ENCODE data around the gene MRPS31. TPM values are rescaled to one million over a fixed set of nuclear protein-coding genes. Genes with fewer than 3 reads are reported as not detected.

The MRPS31 gene
- total RNA-seq, 2 experiments from 2014 or later, result 45.8 to 46.1 TPM

DNA sequence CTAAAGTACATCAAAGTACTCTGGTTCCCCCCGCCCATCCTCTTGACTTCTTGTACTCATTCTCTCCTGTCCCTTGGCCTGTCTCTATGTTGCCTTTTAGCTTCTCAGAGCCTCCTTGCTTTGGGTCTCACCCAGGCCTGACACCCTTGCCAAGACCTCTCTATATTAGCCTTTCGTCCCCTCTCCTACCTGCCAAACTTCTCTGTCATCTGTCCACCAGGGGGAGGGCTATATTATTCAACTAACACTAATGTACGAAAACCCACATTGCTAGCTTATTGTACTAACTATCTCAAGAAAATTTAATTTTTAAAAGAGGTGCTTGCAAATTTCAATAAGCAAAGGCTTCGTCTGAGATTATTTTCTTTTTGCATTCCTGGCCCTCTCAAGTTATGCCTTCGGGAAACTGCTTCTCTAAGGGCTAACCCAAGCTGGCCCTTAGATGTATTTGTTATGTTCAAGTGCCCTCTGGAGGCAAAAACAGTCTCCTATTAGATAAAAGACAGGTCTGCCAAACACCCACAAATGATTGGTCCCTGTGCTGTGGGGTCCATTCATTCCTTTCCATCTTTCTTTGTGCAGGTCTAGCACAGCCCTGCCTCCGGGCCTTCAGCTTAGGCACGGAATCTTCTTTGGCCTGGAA is 6.3 kb upstream of the MRPS31 start:
- Mint-ChIP-seq H3K36me3 (ENCODE audit: low read depth) (no peaks in the 10 kb centered on the region), H3K27me3 (no peaks in the 10 kb centered on the region), H3K4me3 (peak overlapping the region; percentile 52), H3K4me1 (peaks cover 29% of the 10 kb centered on the region), H3K9me3 (ENCODE audit: low read depth) (no peaks in the 10 kb centered on the region), H3K27ac (peak overlapping the region; percentile 98)
- peak; percentile 49 for ATAC-seq
- DNase-seq, result peak; percentile 57
- ChIA-PET CTCF (interaction anchor here (0.6 to 2.7 kb wide), 20 partner anchors 8 to 1161 kb away, joined by 3 to 21 read pairs (median 4); partner anchors contain the start of gene SLC25A15), POLR2A (interaction anchor here (1.6 kb wide), 1 partner anchor 12 kb away, joined by 4 read pairs; no protein-coding TSS in a partner anchor)
- intact Hi-C loops (cut with DNase I, micrococcal nuclease), result loop anchor here (2.0 to 10.0 kb wide), 11 partner anchors 144 to 1742 kb away; partner anchors contain the start of genes DGKH (in 1 of the 2), NHLRC3 (in 1 of the 2) and PROSER1 (in 1 of the 2)

DNA sequence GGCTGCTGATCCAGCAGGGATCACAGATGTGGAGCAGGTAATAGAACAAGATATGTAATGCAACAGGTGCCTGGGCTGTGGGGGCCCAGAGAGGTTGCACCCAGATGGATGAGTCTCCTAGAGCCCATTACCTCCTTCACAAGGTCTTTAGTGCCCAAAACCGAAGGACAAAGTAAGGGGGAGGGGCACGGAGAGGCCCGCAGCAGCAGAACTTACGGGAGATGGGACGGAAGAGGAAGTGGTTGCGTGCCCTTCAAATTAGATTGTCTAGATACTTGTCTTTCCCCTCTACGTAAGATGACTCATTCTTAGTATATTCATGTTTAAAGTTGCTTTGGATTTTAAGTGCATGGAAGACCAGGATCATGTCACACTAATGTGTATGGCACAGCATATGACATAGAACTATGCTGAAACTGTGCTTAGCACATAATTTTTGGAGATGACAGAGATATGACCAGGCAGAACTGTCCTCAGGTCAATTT is 5.7 kb upstream of the MRPS31 start:
- H3K27ac Mint-ChIP-seq, result peak overlapping the region; percentile 98
- ChIA-PET CTCF (interaction anchor here (0.6 to 2.7 kb wide), 14 partner anchors 9 to 1160 kb away, joined by 3 to 21 read pairs (median 3); partner anchors contain the start of gene SLC25A15), POLR2A (interaction anchor here (1.6 kb wide), 1 partner anchor 11 kb away, joined by 4 read pairs; no protein-coding TSS in a partner anchor)
- H3K4me1 Mint-ChIP-seq, result peaks cover 29% of the 10 kb centered on the region
- DNase-seq (peak; percentile 85), ATAC-seq (peak; percentile 85)
- intact Hi-C loops (cut with DNase I, micrococcal nuclease), result loop anchor here (2.0 to 10.0 kb wide), 11 partner anchors 144 to 1742 kb away; partner anchors contain the start of genes DGKH (in 1 of the 2), NHLRC3 (in 1 of the 2) and PROSER1 (in 1 of the 2)
- H3K9me3 Mint-ChIP-seq (ENCODE audit: low read depth), result no peaks in the 10 kb centered on the region
- H3K4me3 Mint-ChIP-seq, result peak overlapping the region; percentile 52
- H3K27me3 Mint-ChIP-seq, result no peaks in the 10 kb centered on the region
- no peaks in the 10 kb centered on the region for H3K36me3 Mint-ChIP-seq (ENCODE audit: low read depth)

DNA sequence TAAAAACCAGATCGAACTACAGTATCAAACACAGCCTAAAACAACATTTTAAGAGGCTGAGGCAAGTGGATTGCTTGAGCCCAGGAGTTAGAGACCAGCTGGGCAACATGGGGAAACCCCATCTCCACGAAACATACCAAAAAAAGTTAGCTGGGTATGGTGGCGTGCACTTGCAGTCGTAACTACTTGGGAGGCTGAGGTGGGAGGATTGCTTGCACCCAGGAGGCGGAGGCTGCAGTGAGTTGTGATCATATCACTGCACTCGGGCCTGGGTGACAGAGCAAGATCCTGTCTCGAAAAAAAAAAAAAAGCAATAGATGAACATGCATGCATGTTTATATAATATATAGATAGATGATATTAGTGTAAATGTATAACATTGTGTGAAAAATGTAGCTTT is 5.2 kb upstream of the MRPS31 start:
- Mint-ChIP-seq H3K9me3 (ENCODE audit: low read depth) (no peaks in the 10 kb centered on the region), H3K4me1 (peaks cover 29% of the 10 kb centered on the region), H3K4me3 (peak overlapping the region; percentile 52), H3K27ac (peak overlapping the region; percentile 98), H3K27me3 (no peaks in the 10 kb centered on the region), H3K36me3 (ENCODE audit: low read depth) (no peaks in the 10 kb centered on the region)
- ChIA-PET POLR2A (interaction anchor here (1.6 kb wide), 1 partner anchor 11 kb away, joined by 4 read pairs; no protein-coding TSS in a partner anchor), CTCF (interaction anchor here (0.5 kb wide), 1 partner anchor 237 kb away, joined by 3 read pairs; no protein-coding TSS in a partner anchor)
- ATAC-seq (peak; percentile 5), DNase-seq (peak; percentile 55)
- intact Hi-C loops (cut with DNase I, micrococcal nuclease), result loop anchor here (2.0 to 10.0 kb wide), 11 partner anchors 145 to 1741 kb away; partner anchors contain the start of genes DGKH (in 1 of the 2), NHLRC3 (in 1 of the 2) and PROSER1 (in 1 of the 2)

DNA sequence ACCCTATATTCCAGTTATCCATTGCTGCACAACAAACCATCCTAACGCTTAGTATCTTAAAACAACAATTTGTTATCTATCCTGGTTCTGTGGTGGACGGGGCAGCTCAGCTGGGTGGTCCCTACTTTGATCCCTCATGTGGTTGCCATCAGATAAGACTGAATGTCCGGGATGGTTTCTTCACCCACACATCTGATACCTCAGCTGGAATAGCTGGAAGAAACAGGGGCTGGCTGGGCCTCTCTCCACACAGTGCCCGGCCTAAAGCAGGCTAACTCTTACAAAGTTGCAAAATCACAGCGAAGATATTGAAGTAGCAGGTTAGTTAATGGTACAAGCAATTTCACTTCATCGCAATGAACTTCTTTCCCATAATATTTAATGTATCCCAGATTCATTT is 3.7 kb upstream of the MRPS31 start:
- ChIA-PET POLR2A (no interaction called here), CTCF (interaction anchor here (1.2 to 1.3 kb wide), 2 partner anchors 10 to 14 kb away, joined by 3 to 5 read pairs; no protein-coding TSS in a partner anchor)
- Mint-ChIP-seq H3K4me3 (no peak overlapping the region), H3K27ac (no peak overlapping the region), H3K4me1 (peaks cover 35% of the 10 kb centered on the region), H3K27me3 (no peaks in the 10 kb centered on the region), H3K9me3 (ENCODE audit: low read depth) (no peaks in the 10 kb centered on the region), H3K36me3 (ENCODE audit: low read depth) (peaks cover 1% of the 10 kb centered on the region)
- intact Hi-C loops (cut with DNase I, micrococcal nuclease), result loop anchor here (5.0 to 10.0 kb wide), 10 partner anchors 160 to 1740 kb away; partner anchors contain the start of genes DGKH (in 1 of the 2), KBTBD6 (in 1 of the 2), NHLRC3 (in 1 of the 2) and PROSER1 (in 1 of the 2)
- DNase-seq, result no peak
- no peak for ATAC-seq

DNA sequence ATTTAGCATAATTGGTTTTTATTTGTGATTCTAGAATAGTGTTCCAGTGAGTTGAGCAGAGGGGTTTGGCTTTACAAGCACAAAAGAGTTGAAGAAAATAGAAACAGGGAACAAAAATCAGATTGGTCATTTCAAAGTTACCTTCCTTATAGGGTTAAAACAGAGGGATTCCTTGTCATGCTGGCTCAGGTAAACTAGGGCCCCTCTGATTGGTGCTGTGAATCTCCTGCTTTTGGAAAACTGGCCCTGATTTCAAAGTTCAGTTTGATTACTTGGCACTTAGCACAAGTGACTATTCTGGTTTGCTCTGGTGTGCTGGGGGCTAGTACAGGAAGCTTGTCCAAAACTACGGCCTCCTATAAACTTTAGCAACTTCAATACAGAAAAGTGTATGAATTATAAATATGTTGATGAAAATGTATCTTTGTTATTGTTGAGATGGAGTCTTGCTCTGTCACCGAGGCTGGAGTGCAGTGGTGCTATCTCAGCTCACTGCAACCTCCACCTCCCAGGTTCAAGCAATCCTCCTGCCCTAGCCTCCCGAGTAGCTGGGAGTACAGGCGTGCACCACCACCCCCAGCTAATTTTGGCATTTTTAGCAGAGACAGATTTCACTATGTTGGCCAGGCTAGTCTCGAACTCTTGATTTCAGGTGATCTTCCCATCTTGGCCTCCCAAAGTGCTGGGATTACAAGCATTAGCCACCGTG is 1.9 kb upstream of the MRPS31 start:
- CTCF ChIA-PET, result no interaction called here
- ATAC-seq (no peak), DNase-seq (no peak)
- H3K4me3 Mint-ChIP-seq, result peak overlapping the region; percentile 89
- no peak overlapping the region for H3K27ac Mint-ChIP-seq
- peaks cover 38% of the 10 kb centered on the region for H3K4me1 Mint-ChIP-seq
- intact Hi-C loops (cut with DNase I, micrococcal nuclease), result loop anchor here (5.0 to 10.0 kb wide), 5 partner anchors 158 to 1738 kb away; partner anchors contain the start of genes DGKH (in 1 of the 2), KBTBD6 (in 1 of the 2), NHLRC3 (in 1 of the 2) and PROSER1 (in 1 of the 2)
- no peaks in the 10 kb centered on the region for H3K9me3 Mint-ChIP-seq (ENCODE audit: low read depth)
- POLR2A ChIA-PET, result no interaction called here
- H3K27me3 Mint-ChIP-seq, result no peaks in the 10 kb centered on the region
- H3K36me3 Mint-ChIP-seq (ENCODE audit: low read depth), result peaks cover 6% of the 10 kb centered on the region

DNA sequence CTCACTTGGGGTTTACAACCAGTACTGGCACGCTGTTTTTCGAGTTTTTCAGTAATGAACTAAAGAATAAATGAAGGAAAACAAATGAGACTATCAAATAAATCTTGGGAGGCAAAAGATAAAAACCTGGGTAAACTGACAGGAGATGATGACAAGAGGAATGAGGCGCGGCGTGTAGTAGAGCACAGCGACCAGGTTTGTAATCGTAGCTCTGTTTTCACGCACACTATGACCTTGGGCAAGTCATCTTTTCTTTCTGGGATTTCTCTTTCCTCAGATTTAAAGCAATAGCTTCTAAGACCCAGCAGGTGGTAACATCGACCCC is 419 bp downstream of the MRPS31 start:
- Mint-ChIP-seq H3K27me3 (no peaks in the 10 kb centered on the region), H3K4me3 (peak overlapping the region; percentile 89), H3K4me1 (peaks cover 29% of the 10 kb centered on the region), H3K9me3 (ENCODE audit: low read depth) (no peaks in the 10 kb centered on the region), H3K36me3 (ENCODE audit: low read depth) (peaks cover 9% of the 10 kb centered on the region), H3K27ac (peak overlapping the region; percentile 97)
- ChIA-PET CTCF (interaction anchor here (0.7 kb wide), 1 partner anchor 43 kb away, joined by 3 read pairs; no protein-coding TSS in a partner anchor), POLR2A (interaction anchor here (0.5 kb wide), 1 partner anchor 887 kb away, joined by 5 read pairs; no protein-coding TSS in a partner anchor)
- intact Hi-C loops (cut with DNase I, micrococcal nuclease), result loop anchor here (2.0 to 10.0 kb wide), 9 partner anchors 104 to 1736 kb away; partner anchors contain the start of genes DGKH (in 1 of the 2), FOXO1 (in 1 of the 2), KBTBD6 (in 1 of the 2) and NHLRC3 (in 1 of the 2)
- ATAC-seq (no peak), DNase-seq (no peak)

DNA sequence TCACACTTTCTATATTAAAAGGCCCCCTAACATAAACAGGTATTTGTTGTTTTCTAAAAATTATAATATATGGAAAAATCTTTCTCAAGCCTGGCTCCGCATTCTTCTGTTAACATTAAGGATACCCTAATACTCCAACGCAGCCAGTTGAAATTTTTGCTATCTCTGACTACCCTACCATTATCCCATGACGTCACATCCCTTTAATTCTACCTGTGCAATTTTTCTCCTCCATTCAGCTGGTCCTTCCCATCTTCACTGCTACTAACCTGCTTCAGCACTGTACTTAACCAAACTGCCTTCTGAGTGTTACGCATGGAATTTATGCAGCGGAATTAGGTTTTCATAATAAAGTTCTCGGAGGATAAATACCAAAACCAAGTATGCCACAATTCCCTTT is 1.0 kb downstream of the MRPS31 start:
- no peaks in the 10 kb centered on the region for H3K9me3 Mint-ChIP-seq (ENCODE audit: low read depth)
- peaks cover 31% of the 10 kb centered on the region for H3K4me1 Mint-ChIP-seq
- H3K27ac Mint-ChIP-seq, result peak overlapping the region; percentile 97
- H3K4me3 Mint-ChIP-seq, result peak overlapping the region; percentile 89
- peaks cover 9% of the 10 kb centered on the region for H3K36me3 Mint-ChIP-seq (ENCODE audit: low read depth)
- no peaks in the 10 kb centered on the region for H3K27me3 Mint-ChIP-seq
- ChIA-PET CTCF (interaction anchor here (0.7 to 1.1 kb wide), 3 partner anchors 29 to 153 kb away, joined by 3 read pairs; no protein-coding TSS in a partner anchor), POLR2A (no interaction called here)
- ATAC-seq (no peak), DNase-seq (no peak)
- intact Hi-C loops (cut with DNase I, micrococcal nuclease), result loop anchor here (2.0 to 10.0 kb wide), 9 partner anchors 103 to 1735 kb away; partner anchors contain the start of genes DGKH (in 1 of the 2), FOXO1 (in 1 of the 2), KBTBD6 (in 1 of the 2) and NHLRC3 (in 1 of the 2)

DNA sequence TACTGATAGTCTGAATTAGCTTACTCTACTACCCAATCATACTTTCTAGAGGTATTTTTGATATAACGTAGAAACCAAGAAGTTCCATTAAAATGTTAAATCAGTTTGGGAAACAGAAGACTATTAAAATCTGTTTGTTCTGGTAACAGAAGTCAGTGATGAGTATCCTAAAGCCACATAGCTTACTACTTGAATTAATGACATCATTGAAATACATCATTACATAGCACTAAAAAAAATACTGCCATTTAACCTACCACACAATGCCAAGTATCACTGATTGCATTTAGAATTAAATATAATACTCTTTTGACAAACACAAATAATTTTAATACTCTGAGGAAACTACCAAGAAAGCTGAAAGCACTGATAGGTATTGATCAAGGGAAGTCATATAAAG is 5.4 kb downstream of the MRPS31 start:
- POLR2A ChIA-PET, result interaction anchor here (1.5 kb wide), 1 partner anchor 11 kb away, joined by 4 read pairs; no protein-coding TSS in a partner anchor
- DNase-seq (no peak), ATAC-seq (no peak)
- no peaks in the 10 kb centered on the region for H3K9me3 Mint-ChIP-seq (ENCODE audit: low read depth)
- CTCF ChIA-PET, result interaction anchor here (0.6 to 1.3 kb wide), 8 partner anchors 10 to 823 kb away, joined by 3 to 5 read pairs (median 4); no protein-coding TSS in a partner anchor
- H3K36me3 Mint-ChIP-seq (ENCODE audit: low read depth), result peaks cover 26% of the 10 kb centered on the region
- no peaks in the 10 kb centered on the region for H3K27me3 Mint-ChIP-seq
- peaks cover 53% of the 10 kb centered on the region for H3K4me1 Mint-ChIP-seq
- peak overlapping the region; percentile 74 for H3K27ac Mint-ChIP-seq
- no peak overlapping the region for H3K4me3 Mint-ChIP-seq
- intact Hi-C loops (cut with DNase I, micrococcal nuclease), result no loop called here

DNA sequence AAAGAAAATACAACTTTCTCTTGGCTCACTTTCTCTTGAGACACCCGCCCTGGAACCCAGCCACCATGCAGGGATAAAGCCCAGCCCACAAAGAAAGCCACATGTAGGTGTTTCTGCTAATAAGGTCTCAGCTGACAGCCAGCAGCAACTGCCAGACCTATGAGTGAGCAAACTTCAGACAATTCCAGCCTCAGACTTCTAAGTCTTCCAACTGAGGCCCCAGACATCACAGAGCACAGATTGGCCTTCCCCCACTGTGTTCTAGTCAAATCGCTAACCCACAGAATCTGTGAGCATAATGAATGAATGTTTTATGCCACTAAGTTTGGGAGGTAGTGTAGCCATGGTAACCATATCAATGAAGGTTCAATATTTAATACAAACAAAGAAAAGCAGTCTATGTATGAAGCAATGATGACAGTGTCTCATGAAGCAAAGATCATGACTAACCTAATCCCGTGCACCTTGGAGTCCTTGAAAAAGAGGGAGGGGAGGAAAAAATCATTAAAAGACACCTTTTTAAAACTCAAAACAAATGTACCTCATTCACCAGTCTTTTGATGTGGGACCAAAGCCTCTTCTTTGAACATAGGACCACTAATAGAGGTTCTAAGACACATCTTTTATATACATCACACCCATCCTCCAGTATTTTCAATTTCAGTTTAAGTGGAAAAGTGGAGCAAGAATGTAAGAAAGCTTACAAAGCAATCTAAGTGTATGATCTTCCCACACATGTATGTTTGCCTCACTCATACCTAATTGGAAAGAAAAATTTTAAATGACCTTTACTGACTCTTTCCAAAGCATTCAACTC is 6.2 kb downstream of the MRPS31 start:
- Mint-ChIP-seq H3K4me1 (peaks cover 48% of the 10 kb centered on the region), H3K36me3 (ENCODE audit: low read depth) (peaks cover 29% of the 10 kb centered on the region), H3K4me3 (peak overlapping the region; percentile 29), H3K27ac (peak overlapping the region; percentile 84), H3K27me3 (no peaks in the 10 kb centered on the region), H3K9me3 (ENCODE audit: low read depth) (no peaks in the 10 kb centered on the region)
- peak; percentile 93 for ATAC-seq
- peak; percentile 69 for DNase-seq
- ChIA-PET POLR2A (interaction anchor here (1.5 kb wide), 1 partner anchor 12 kb away, joined by 4 read pairs; no protein-coding TSS in a partner anchor), CTCF (interaction anchor here (0.7 to 1.2 kb wide), 6 partner anchors 10 to 805 kb away, joined by 3 to 5 read pairs (median 3); no protein-coding TSS in a partner anchor)
- intact Hi-C loops (cut with DNase I, micrococcal nuclease), result no loop called here

DNA sequence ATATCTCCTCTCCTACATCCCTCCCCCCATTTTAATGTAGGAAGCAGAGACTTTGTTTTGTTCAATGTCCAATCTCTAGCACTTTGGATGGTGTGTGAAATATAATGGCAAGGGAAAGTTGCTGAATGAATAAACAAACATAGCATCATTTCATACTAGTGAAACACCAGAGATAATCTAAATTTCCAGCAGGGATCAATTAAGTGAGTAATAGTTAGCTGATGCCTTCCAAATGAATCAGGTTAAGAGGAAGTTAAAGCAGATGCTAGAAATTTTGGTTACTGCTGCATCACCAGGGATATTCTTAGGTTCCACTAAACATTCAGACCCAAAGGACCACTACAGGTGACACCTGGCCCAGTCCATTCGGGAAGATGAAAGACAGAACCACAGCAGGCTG is 8.1 kb downstream of the MRPS31 start:
- Mint-ChIP-seq H3K27ac (peak overlapping the region; percentile 65), H3K36me3 (ENCODE audit: low read depth) (peaks cover 36% of the 10 kb centered on the region), H3K9me3 (ENCODE audit: low read depth) (no peaks in the 10 kb centered on the region), H3K27me3 (no peaks in the 10 kb centered on the region), H3K4me1 (peaks cover 42% of the 10 kb centered on the region), H3K4me3 (no peak overlapping the region)
- DNase-seq, result no peak
- ChIA-PET POLR2A (no interaction called here), CTCF (interaction anchor here (1.4 kb wide), 1 partner anchor 14 kb away, joined by 4 read pairs; no protein-coding TSS in a partner anchor)
- ATAC-seq, result no peak
- intact Hi-C loops (cut with DNase I, micrococcal nuclease), result no loop called here
